ENCODE results near the gene KAZN.

The KAZN gene

GRCh38 chr1:14718476-14718875 lies 120.0 kb downstream of the KAZN start:
- no peak for DNase-seq

- DNase-seq, result no peak
Measured at GRCh38 chr1:14723401-14723800, 124.9 kb downstream of the KAZN start.

- no peak for DNase-seq
Measured at GRCh38 chr1:14724246-14724645, 125.8 kb downstream of the KAZN start.

GRCh38 chr1:14724678-14725077 lies 126.2 kb downstream of the KAZN start:
- DNase-seq, result no peak

GRCh38 chr1:14725238-14725637 lies 126.8 kb downstream of the KAZN start:
- no peak for DNase-seq

- no peak for DNase-seq
Measured at GRCh38 chr1:14725695-14726094, 127.2 kb downstream of the KAZN start.

- no peak for DNase-seq
Measured at GRCh38 chr1:14726606-14727005, 128.1 kb downstream of the KAZN start.

GRCh38 chr1:14728516-14728915 lies 130.0 kb downstream of the KAZN start:
- no peak for DNase-seq

GRCh38 chr1:14732728-14733047 lies 134.2 kb downstream of the KAZN start:
- no peak for DNase-seq

GRCh38 chr1:14733048-14733778 lies 134.7 kb downstream of the KAZN start:
- DNase-seq, result no peak

- DNase-seq, result no peak
Measured at GRCh38 chr1:14733779-14734140, 135.3 kb downstream of the KAZN start.

GRCh38 chr1:14735841-14736240 lies 137.4 kb downstream of the KAZN start:
- DNase-seq, result no peak

GRCh38 chr1:14737561-14738094 lies 139.1 kb downstream of the KAZN start:
- DNase-seq, result no peak

- DNase-seq, result no peak
Measured at GRCh38 chr1:14738235-14738634, 139.8 kb downstream of the KAZN start.

- no peak for DNase-seq
Measured at GRCh38 chr1:14738647-14739046, 140.2 kb downstream of the KAZN start.

GRCh38 chr1:14739082-14739832 lies 140.8 kb downstream of the KAZN start:
- DNase-seq, result no peak

GRCh38 chr1:14740016-14740415 lies 141.5 kb downstream of the KAZN start:
- DNase-seq, result no peak

- DNase-seq, result no peak
Measured at GRCh38 chr1:14741082-14741481, 142.6 kb downstream of the KAZN start.

- DNase-seq, result no peak
Measured at GRCh38 chr1:14741532-14741931, 143.0 kb downstream of the KAZN start.

GRCh38 chr1:14742181-14742980 lies 143.9 kb downstream of the KAZN start:
- DNase-seq, result no peak

GRCh38 chr1:14743368-14743767 lies 144.9 kb downstream of the KAZN start:
- no peak for DNase-seq

- no peak for DNase-seq
Measured at GRCh38 chr1:14745001-14745720, 146.7 kb downstream of the KAZN start.

GRCh38 chr1:14745789-14746188 lies 147.3 kb downstream of the KAZN start:
- DNase-seq, result no peak
